GM19240 (cell line): ENCODE data around the gene ABHD12B.
"Not testable (repeated sequence)": the region's sequence is repeated elsewhere in the genome, so short reads cannot be mapped to it uniquely, and the experiment has no call there.

ENCODE experiments used
- DNase-seq: peaks from one replicate; pipeline ENCODE4 v3.0.0; 2011; ENCODE audit warnings: low spot score; ENCODE audit not compliant: insufficient read length

ABHD12B gene

DNA sequence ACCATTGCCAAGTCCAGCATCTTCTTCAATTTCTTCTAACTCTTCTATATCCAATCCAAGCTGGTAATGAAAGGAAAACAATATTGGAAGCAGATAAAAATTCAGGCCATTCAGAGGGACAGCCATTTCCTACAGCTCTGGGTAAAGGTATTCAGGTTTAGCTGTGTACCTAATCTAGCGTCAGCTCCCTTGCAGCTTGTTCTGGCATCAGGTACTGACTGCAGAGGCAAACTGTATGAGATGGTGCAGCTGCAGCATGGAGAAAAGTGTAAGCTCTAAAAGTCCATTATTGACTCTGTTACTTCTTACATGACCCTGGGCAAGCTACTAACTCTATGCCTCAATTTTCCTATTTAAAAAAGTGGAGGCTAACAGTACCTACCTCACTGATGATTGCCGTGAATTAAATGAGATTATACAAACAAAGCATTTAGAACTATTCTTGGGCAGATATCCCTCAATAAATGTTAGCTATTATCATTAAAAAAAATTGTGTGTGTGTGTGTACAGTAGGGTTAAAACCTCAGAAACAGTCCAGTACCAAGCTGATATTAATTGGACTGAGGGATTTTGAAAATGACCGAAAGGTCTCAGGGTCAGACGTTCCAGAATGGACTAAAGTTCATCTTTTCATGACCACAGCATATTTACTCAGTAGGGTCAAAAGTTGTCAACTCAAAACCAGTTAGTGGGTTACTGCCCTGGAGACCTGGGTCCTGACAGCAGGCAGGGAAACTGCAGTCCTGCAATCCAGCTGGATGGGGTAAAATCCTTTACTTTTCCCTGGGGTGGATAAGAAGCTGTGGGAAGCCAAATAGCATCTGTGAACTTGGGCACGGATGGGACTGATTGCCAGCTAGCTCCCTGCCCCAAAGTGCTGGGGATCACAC, 63.5 kb downstream of the ABHD12B start:
- no peak for DNase-seq

DNA sequence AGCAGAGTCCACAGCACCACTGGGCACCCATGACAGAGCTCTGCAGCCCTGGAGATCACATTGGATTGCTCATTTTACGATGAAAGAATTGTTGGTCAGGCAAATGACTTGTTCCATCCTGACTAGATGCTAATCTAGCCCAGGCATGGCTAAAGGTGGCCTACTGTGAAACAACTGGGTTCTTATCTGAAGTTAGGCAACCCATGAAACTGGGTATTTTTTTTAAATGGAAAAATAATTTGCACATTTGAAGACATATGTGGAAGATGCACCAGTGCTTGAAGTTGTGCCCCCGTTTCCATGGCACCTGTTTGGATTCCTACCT, 64.1 kb downstream of the ABHD12B start:
- DNase-seq, result no peak

DNA sequence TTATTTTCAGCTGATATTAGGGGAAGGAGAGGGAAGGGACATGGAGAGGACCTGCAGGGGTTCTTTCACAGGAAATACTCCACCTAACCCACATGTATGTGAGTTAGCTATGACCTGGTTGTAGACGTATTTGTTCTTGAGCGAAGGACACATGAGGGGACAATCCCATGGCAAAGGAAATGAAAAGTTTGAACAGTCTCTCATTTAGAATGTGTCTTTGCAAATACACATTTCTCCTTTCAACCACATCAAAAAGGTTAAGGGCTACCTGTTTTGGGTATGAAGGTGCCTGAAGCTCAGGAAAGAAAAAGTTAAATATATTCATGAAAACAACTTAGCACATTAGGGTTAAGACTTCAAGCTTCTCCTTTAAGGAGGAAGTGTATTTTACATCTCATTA, 65.0 kb downstream of the ABHD12B start:
- no peak for DNase-seq

DNA sequence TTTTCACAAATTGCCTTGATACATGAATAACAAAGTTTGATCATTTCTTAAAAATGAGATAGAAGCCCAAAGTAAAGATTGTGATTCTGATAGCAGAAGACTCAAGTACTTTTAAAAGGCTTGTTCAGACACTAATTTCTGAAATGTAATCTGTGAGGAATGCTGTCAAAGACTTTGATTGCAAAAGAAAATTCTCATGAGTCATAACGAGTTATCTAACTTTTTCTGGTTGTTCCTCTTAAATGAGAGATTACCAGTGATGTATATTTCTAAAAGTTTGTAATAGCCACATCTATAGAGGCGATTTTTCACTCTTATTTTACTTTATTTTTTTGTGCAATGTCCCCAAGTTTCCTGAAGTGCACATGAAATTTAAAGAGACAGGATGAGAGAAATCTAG, 65.5 kb downstream of the ABHD12B start:
- DNase-seq, result no peak

DNA sequence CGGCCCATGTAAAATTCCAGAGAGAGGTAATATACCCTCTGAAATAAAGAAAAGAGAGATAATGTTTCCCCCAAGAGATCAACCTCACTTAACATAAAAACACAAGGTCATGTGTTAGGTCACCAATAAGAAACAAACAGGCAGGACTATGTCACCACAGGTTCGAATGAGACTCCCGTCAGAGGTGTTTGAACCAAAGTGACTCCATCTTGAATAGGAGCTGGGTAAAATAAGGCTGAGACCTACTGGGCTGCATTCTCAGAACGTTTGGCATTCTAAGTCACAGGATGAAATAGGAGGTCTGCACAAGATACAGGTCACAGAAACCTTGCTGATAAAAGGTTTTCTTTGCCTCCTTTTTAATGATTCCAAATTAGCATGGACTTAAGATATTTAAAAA, 65.9 kb downstream of the ABHD12B start:
- DNase-seq, result no peak

DNA sequence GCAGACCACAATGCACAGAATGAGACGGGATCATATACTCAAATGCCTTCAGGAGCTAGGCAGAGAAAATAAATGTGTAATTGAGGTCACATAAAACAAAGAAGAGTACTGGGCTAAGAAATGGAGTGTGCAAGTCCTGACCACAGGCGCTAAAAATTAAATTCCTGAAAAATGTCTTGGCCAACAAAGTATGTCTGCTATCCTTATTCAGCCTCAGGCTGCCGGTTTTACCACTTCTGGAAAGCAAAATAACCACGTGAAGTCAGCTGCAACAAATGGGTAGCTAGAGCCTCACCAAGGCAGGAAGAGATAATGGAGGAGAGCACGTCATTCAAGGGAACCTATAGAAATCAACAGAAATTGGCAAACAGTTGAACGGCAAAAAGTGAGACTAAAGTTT, 69.3 kb downstream of the ABHD12B start:
- DNase-seq, result no peak

DNA sequence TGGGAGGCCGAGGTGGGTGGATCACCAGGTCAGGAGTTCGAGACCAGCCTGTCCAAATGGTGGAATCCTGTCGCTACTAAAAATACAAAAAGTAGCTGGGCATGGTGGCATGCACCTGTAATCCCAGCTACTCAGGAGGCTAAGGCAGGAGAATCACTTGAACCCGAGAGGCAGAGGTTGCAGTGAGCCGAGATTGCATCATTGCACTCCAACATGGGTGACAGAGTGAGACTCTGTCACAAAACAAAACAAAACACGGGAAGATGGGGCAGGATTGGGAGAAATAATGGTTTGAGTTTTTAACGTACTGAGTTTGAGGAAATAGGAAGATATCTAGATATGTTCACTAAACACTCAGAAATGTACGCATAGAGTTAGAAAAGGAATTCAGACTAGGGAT, 69.8 kb downstream of the ABHD12B start:
- DNase-seq, result not testable (repeated sequence)

DNA sequence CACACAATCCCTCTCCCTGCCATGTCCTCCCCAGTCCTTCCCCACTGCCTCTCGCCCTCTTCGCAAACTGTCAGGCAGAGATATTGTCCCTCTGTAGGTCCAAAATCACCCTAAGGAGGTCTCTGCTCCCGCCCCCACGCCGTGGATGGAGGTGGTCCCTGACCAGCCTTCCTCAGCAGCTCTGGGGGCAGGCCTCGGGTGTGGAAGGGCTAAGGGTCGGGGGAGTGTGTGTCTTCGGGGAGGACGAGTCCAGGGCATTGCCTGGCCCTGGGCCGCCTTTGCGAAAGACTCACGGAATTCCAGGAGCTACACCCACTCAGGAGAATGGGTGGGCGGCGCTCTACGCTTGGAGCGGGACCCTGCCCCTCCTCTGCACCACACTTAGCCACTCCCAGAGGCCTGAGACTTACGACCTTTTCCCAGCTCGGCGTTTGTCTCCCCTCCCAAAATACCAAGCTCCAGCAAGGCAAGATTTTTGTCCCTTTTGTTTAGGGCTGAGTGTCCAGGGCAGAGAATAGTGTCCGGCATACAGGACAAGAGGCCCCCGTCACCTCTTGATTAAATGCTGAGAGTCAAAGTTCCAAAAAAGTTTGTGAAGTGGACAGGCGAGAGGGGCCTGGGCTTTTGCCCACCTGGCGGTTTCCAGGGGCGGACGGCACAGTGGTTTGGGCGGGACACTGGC, 71.5 kb downstream of the ABHD12B start:
- no peak for DNase-seq

DNA sequence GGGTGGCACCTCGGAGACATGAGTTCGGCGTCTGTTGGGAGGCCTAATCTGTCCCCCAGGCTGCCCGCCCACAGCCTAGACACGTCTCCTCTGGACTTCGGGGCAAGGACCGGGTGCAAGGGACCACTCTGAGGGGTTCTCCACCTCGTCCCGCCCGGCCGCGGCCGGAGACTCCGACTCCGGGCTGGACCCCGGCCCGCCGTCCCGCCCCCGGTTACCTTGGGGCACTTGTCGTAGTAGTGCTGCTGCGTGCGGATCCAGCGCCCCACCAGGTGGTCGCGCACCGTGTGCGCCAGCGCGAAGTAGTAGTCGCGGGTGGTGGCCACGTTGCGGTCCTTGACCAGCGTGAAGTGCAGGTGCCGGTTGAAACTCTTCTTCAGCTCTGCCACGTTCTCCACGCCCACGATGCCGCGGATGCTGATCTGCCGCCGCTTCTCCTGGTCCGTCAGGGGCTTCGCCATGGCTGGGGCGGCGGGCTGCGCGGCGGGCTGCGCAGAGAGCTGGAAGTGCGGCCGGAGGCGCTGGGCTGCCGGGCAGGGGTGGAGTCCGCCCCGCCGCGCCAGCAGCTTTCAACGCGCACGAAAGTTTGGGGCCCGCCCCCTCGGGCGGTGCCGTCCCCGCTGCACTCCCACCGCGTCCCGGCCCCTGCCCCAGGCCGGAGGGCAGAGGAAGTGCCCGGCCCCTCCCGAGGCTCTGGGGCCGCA, 72.2 kb downstream of the ABHD12B start, which contains the start of gene PYGL:
PYGL (minus strand) TSS at position 541 of the 704 bp plus-strand sequence; CDS start at position 461, 80 bp downstream.
- peak; percentile 23 for DNase-seq

DNA sequence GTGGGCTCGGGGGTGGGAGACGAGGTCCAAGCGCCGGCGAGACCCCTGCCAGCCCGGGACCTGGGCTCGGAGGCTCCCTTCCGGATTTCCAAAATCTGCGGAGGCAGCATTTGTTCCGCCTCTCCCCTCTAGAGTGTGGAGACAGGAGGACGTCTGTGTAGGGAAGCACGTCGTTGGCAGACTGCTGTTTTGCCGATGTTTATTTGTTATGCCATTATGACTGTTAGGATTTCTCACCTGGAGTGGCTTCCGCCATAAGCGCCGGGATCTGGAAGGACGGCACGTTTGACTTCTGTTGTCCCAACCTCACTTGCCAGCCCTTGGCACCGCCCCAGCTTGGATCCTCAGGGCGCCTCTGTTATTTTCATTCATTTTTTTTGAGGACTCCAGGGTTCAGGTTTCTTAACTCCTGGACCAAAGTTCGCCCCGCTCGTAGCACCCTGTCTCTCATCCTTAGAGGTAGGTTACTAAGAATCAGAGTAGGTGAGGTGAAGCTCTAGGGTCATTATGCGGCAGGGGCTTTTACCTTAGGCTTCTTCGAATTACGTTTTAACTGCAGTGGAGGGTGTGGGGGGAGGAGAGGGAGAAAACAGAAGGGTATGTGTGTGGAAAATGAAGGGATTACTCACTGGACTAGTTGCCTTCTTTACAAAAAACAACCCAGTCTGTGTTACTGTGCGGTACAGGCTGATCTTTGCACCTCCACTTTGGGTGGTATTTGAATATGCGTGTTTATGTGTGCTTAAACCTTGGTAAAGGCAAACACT, 73.0 kb downstream of the ABHD12B start:
- no peak for DNase-seq

DNA sequence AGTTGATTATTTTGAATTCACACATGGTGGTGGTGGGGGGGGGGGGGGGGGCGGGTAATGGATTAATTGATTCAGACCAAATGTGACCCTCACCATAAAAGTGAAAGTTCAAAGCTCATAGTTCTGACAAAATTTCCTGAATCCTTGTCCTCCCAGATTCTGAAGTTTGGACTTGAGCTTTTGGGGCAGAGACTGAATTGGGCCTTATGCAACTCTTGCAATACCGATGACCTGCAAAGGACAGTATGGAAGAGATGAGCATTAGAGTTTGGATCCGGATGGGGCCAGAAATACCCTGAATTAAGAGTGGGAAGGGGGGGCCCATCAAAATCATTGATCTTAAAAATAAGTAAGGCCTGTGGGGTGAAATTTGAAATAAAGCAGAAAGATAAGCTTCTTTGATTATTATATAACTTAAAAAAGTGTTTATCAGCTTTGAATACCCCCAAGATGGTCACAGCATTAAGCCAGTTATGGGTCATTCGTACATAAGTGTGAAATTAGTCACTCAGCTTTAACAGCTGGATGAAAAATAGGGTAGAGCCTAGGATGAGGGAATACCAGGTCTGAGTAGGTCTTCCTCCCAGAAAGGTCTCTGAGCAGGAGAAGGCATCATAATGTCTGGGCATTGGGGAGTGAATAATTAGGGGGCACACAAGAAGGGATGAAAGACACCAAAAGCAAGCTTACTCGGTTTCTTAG, 74.5 kb downstream of the ABHD12B start:
- DNase-seq, result no peak

DNA sequence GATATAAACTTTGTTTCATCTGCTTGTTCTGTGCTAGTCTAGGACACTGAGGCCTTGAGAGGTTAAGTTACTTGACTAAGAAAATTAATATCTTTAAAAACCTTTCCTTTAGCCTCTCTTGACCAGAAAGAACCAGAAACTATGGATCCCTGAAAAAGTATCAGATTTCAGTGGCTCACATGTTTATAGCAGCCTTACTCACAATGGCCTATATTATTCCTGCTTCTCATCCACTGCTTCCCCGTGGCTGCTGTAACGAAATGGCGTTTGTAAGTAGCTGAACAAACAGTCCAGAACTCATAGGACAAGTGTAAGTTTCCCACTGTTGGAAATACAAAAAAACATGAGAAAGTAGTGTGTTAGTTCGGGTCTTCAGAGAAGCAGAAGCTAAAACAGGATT, 75.6 kb downstream of the ABHD12B start:
- no peak for DNase-seq

DNA sequence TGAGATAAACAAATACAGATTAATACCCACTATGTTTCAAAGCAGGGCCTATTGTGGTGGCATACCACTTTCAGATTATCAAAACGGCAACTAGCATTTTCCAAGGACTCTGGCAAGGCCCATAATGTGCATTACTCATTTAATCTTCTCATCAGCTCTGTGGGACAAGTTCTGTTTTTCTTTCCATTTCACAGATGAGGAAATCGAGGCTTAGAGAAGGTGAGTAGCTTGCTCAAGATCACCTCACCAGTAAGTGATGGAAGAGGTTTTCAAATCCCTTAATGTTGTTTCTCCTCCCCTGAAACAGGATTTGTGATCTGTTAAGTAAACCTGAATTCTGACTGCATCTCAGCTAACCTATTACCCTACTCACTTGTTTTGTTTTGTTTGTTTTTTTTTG, 76.4 kb downstream of the ABHD12B start:
- no peak for DNase-seq

DNA sequence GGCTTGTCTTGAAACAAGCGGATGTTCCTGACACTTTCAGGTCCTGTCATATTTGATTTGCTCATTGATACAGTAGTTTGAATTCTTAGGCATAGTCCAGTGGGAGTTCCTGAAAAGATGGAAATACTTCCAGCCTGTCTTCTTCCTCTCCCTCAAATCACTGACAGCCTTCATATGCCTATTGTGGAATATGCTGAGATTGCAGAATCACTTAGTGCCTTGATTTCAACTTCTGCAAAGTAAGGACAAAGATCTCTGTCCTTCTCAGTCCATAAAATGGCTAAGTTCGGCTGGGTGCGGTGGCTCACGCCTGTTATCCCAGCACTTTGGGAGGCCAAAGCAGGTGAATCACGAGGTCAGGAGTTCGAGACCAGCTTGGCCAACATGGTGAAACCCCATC, 79.2 kb downstream of the ABHD12B start:
- DNase-seq, result no peak

DNA sequence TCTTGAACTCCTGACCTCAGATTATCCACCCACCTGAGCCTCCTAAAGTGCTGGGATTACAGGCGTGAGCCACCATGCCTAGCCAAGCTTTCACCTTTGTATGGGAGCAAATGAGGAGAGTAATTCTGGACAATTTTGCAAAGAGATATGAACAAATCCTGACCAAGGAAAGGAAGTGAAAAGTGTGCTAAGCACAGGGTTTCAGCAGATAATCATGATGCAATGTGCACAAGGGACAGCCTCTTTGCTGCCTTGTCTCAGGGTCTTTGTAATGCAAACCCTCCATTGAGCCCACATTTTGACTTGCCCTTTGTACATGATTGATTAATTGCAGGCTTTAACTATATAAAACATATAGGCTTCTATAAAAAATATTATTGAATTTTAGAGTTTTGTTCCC, 81.6 kb downstream of the ABHD12B start:
- no peak for DNase-seq
